ENCODE data around the gene ITPR1. TPM values are rescaled to one million over a fixed set of nuclear protein-coding genes. Genes with fewer than 3 reads are reported as not detected.
A peak's percentile ranks its signal among the peaks of the same experiment; 100 is the strongest.

The ITPR1 gene
- total RNA-seq, 4 donors from 2014 or later: 12.1 to 68.7 (median 25.6) TPM

- H3K4me3 ChIP-seq: no peak overlapping the region
- intact Hi-C loops (cut with DNase I): no loop called here
- 95 to 98% methylated on average over 12 of the region's 12 CpGs for WGBS, 2 donors
- no peak for DNase-seq
- no peak overlapping the region for H3K27ac ChIP-seq
- no peak for TF ChIP-seq POLR2A (IDR thresholded peaks at IDR 0.05)
- no peak for TF ChIP-seq CTCF (IDR thresholded peaks at IDR 0.05)
- H3K4me1 ChIP-seq: peaks cover 1 to 32% (median 5%) of the 10 kb centered on the region in 3 donors
- H3K36me3 ChIP-seq: peaks cover 0 to 82% (median 5%) of the 10 kb centered on the region in 3 donors
- peaks cover 0 to 7% (median 0%) of the 10 kb centered on the region in 3 donors for H3K9me3 ChIP-seq
- no peaks in the 10 kb centered on the region for H3K27me3 ChIP-seq
These were observed 326.0 kb downstream of the ITPR1 start for GRCh38 chr3:4818986-4819693.

DNA sequence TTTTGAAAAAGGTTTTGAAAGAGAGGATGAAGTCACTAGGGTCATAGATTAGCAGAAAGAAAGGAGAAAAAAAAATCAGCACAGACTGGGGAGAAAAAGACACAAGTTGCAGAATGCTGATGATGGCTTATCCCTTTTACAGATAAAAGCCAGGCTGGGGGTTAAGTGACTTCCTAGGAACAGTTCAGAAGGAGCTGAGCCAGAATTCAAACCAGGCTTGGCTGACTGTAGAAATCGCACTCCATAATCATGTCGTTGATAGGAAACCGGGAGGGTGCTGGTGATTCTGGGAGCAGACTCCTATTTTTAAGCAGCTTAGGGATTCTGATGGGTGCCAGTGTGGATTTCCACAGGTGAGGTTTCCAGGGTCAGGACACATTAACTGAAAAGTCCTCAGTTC lies 326.6 kb downstream of the ITPR1 start:
- TF ChIP-seq CTCF (IDR thresholded peaks at IDR 0.05) (no peak), POLR2A (IDR thresholded peaks at IDR 0.05) (no peak)
- Histone ChIP-seq H3K27ac (no peak overlapping the region), H3K4me3 (no peak overlapping the region), H3K27me3 (no peaks in the 10 kb centered on the region), H3K9me3 (peaks cover 0 to 7% (median 0%) of the 10 kb centered on the region in 3 donors), H3K36me3 (peaks cover 0 to 76% (median 5%) of the 10 kb centered on the region in 3 donors), H3K4me1 (peaks cover 7 to 37% (median 11%) of the 10 kb centered on the region in 3 donors)
- intact Hi-C loops (cut with DNase I): no loop called here
- 77 to 86% methylated on average over 3 of the region's 3 CpGs for WGBS, 2 donors
- DNase-seq: no peak

GRCh38 chr3:4820296-4821121 lies 327.4 kb downstream of the ITPR1 start:
- Histone ChIP-seq H3K4me3 (no peak overlapping the region), H3K9me3 (peaks cover 0 to 7% (median 0%) of the 10 kb centered on the region in 3 donors), H3K36me3 (peaks cover 0 to 68% (median 5%) of the 10 kb centered on the region in 3 donors), H3K27ac (peak overlapping the region in 3 of 4 donors; percentile 1 to 25 (median 19)), H3K4me1 (peaks cover 15 to 41% (median 19%) of the 10 kb centered on the region in 3 donors), H3K27me3 (no peaks in the 10 kb centered on the region)
- no peak for TF ChIP-seq CTCF (IDR thresholded peaks at IDR 0.05)
- TF ChIP-seq POLR2A (IDR thresholded peaks at IDR 0.05): no peak
- no peak for DNase-seq
- WGBS, 2 donors: 88 to 93% methylated on average over 8 to 16 of the region's 17 CpGs
- intact Hi-C loops (cut with DNase I): no loop called here

GRCh38 chr3:4821338-4821737 lies 328.2 kb downstream of the ITPR1 start:
- peak overlapping the region in 3 of 4 donors; percentile 1 to 25 (median 19) for H3K27ac ChIP-seq
- DNase-seq: no peak
- intact Hi-C loops (cut with DNase I): no loop called here

More at GRCh38 chr3:4821338-4821737, 328.2 kb downstream of the ITPR1 start:
- Histone ChIP-seq H3K9me3 (peaks cover 0 to 7% (median 0%) of the 10 kb centered on the region in 3 donors), H3K36me3 (peaks cover 0 to 60% (median 5%) of the 10 kb centered on the region in 3 donors), H3K4me1 (peaks cover 23 to 49% (median 27%) of the 10 kb centered on the region in 3 donors), H3K4me3 (no peak overlapping the region), H3K27me3 (no peaks in the 10 kb centered on the region)
- TF ChIP-seq POLR2A (IDR thresholded peaks at IDR 0.05): no peak
- no peak for TF ChIP-seq CTCF (IDR thresholded peaks at IDR 0.05)
- 57 to 70% methylated on average over 2 of the region's 2 CpGs for WGBS, 2 donors

Data from esophagus squamous epithelium (tissue), 5 donors.